GM19351 (cell line): ENCODE results near the gene PPP1R12B.
"Not testable (repeated sequence)": the region's sequence is repeated elsewhere in the genome, so short reads cannot be mapped to it uniquely, and the experiment has no call there.

Experiments
- ATAC-seq: cut with Tn5 transposase; IDR thresholded peaks from one replicate; pipeline ENCODE4 v1.9.1; 2021; ENCODE audit warnings: mild to moderate bottlenecking, moderate library complexity; ENCODE audit not compliant: unreplicated experiment

Gene PPP1R12B

DNA sequence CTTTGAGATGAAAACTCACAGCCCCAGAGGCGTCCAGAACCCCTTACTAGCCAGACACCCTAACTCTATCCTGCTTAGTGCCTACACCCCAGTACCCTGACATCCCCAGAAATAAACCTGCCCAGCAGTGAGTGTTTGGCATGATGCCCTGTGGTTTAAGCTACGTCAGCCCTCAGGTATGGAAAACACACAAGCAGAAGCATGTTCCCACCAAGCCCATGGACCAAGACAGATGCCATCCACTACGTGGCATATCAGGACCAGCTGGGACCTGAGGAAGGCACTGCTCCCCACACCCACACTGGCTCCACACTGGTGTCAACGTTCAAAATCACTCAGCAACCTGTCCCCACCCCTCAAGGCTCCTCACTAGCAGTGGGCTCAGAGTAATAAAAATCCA is 245.3 kb downstream of the PPP1R12B start:
- no peak for ATAC-seq

DNA sequence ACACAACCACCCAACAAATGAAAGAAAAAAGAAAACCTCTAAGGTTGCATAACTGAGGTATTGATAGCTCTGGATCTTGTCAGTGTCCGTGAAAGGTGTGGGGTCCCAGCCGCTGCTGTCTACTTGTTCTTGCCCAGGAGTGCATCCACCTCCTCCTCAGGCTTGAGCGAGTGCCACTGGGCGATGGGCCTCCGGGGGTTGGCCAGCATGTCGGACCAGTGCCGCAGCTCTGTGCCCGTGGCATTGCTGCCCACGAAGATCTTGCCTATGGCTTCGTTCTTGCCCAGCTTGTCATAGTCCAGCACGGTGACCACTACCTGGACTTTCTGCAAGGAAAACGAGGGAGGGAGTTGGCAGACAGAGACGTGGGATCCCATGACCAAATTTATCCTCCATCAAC is 248.1 kb downstream of the PPP1R12B start:
- ATAC-seq, result no peak

GRCh38 chr1:202597090-202597761 is 248.7 kb downstream of the PPP1R12B start:
- no peak for ATAC-seq

GRCh38 chr1:202599669-202600431 is 251.4 kb downstream of the PPP1R12B start:
- no peak for ATAC-seq

DNA sequence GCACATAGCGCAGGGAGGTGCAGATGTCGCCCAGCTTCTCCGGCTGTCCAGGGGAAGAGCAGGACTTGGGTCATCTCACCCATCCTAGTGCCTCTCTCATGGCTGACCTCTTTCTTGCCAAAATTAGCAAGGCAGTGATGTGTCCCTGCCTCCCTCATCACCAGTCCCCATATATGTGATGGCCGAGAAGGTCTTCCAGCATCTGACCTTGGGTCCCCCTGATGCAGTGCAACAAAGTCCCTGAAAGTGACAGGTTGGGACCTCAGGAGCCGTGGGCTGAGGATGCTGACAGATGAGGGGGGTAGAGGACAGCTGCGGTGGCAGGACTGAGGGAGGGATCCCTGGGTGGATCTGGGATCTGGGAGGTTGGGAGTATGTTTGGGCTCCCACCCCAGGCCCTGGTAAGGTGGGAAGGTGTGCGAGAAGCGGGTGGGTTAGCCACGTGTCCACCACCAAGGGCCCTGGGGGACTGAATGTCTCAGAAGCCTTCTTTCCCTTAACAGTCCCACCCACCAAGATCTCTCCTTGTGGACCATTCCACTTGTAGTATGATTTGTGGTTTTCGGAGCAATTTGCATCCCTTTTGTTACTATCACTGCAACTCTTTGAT is 252.0 kb downstream of the PPP1R12B start:
- ATAC-seq, result no peak

- ATAC-seq, result no peak
These were observed 254.9 kb downstream of the PPP1R12B start for GRCh38 chr1:202603435-202603834.

DNA sequence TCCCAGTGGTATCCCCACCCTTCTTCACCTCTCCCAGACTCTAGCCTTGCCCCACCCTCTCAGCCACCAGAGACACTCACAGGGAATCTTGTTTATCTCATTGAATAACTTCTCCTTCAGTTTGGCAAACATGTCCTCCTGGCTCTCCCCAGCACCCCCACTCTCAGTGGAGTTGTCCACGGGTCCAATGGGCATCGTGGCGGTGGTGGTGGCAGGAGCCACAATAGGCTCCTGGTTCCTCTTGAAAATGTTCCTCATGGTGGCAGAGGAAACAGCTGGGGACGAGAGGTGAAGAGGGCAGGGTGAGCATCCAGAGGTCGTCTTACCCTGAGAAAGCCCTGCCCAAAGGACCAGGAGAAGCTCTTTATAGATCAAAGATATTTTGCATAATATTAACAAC is 257.0 kb downstream of the PPP1R12B start:
- ATAC-seq, result no peak

GRCh38 chr1:202612036-202612435 is 263.5 kb downstream of the PPP1R12B start:
- not testable (repeated sequence) for ATAC-seq

- no peak for ATAC-seq
These were observed 265.1 kb downstream of the PPP1R12B start for GRCh38 chr1:202613571-202613970.

- not testable (repeated sequence) for ATAC-seq
These were observed 266.1 kb downstream of the PPP1R12B start for GRCh38 chr1:202614363-202615207.

GRCh38 chr1:202615208-202615500 is 266.7 kb downstream of the PPP1R12B start:
- not testable (repeated sequence) for ATAC-seq

GRCh38 chr1:202615501-202616354 is 267.2 kb downstream of the PPP1R12B start:
- peak; percentile 71 for ATAC-seq

DNA sequence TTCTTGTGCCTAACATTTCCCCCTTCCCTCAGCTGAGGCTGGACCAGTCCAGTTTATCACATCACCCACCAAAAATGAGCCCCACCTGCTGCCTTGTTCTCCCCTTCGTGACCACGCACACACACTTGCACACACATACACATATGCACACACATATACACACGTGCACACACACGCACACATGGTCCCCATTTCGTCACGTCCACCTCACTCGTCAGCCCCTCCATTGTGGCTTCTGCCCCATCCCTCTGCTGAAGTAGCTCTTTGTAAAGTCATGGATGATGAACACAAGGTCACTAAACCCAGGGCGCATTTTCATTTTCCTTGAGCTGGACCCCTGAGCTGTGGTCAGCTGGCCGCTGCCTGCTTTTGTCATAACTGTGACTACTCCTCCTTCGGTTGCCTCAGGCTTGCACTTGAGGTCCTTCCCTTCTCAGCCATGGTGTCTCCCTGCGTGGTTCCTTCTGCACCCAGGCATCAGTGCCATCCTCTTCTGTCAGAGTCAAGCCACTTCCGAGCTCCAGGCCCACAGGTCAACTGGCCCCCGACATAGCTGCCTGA is 267.9 kb downstream of the PPP1R12B start:
- peak; percentile 41 for ATAC-seq

DNA sequence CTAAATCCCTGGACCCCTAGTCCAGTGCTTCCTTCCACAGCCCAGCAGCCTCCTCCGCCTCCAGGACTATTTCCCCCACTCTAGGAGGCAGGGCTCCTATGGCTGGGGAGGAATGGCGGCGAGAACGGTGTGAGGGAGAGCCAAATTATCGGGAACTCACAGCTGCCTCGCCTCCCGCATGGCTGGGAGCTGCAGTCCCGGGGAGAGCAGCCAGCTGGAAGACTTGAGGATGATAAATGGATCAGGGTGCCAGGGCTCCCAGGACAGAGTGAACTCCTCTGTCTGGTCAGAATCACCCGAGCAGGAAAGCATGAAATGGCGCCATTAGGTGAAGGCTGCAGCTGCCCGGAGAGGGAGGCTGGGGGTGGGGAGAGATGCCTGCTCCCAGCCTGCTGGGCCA is 270.5 kb downstream of the PPP1R12B start:
- not testable (repeated sequence) for ATAC-seq

DNA sequence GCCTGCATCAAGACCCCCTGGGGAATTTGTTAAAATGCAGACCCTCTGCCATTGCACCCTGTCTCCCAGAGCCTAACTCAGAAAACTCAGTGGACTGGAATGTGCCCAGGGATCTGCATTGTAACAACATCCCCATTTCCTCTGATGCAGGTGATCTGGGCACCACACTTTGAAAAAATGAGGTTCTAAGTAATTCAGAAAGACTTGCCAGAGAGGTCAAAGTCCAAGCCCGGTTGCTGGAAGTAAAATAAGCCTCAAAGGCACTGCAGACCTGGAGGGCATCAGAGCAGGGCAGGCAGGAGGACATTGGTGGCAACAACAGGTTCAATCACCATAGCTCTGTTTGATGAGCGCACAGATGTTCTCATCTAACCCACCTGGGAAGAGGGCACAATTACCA is 271.0 kb downstream of the PPP1R12B start:
- no peak for ATAC-seq

GRCh38 chr1:202620036-202620435 is 271.5 kb downstream of the PPP1R12B start:
- not testable (repeated sequence) for ATAC-seq

DNA sequence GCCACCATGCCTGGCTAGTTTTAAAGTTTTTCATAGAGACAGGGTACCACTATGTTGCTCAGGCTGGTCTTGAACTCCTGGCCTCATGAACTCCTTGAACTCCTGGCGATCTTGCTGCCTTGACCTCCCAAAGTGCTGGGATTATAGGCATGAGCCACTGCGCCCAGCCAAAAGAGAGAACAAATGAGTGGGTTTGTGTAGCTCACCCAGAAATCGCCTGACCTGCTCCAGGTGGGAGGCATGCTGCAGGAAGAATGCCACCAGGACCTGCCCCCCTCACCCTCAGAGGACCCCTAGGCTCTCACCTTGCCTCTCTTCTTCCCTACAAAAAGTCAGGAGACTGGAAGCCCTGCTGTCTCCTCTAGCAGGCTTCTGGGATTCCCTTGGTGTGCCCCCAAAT is 272.9 kb downstream of the PPP1R12B start:
- no peak for ATAC-seq

- ATAC-seq, result no peak
These were observed 273.9 kb downstream of the PPP1R12B start for GRCh38 chr1:202622388-202622787.

GRCh38 chr1:202623075-202623474 is 274.6 kb downstream of the PPP1R12B start:
- no peak for ATAC-seq

DNA sequence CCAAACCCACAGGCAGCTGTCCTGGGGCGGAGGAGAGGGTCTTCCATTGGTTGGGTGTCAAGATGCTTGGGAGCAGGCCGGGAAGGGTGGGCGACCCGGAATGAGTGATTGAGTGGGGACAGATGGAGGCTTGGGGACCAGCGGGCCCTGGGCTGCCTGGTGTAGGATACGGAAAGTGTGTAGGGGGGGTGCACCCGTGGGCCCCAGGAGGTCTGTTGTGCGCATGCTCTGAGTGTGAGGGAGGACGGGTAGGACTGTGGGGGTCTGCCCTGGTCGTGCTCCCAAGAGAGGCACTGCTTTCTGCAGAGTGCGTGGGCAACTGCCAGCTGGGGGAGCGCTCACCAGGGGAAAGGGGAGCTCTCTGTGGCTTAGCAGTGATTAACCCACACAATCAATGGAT is 275.0 kb downstream of the PPP1R12B start:
- ATAC-seq, result not testable (repeated sequence)
